GM08714 (cell line): ENCODE results near the gene PRRC2C.

Source experiments
- H3K4me3 ChIP-seq: fragments of 200-500 bp; sonication (Bioruptor generic); 2 replicates; pipeline ENCODE4 v1.5.1; 2014; ENCODE audit warnings: mild to moderate bottlenecking, low read length, inconsistent platforms
- ZNF274 ChIP-seq: IDR thresholded peaks from 2 replicates; pipeline ENCODE4 v1.6.1; 2012; ENCODE audit warnings: mild to moderate bottlenecking, low read depth, low read length

The PRRC2C gene

DNA sequence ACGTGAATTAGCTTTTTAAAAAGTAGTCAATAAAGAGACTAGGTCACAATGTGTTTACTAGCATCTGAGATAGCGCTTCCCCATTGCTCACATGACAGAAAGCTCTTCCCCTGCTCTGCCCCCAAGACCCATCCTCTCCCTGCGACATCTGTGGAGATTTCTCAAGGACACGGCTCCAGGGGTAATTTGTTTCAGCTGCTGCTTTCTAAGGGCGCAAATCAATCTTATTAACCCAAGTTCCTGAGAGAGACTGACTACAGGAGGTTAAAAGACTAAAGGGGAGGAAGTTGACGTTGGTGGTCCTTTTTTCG lies 136.8 kb downstream of the PRRC2C start, which contains the start of gene MYOCOS:
Gene MYOCOS, plus strand, starts transcription at position 92 of the 311 bp plus-strand sequence. CDS start 1,641 bp downstream, outside the sequence.
- H3K4me3 ChIP-seq = no peak within 1 kb of the TSS
- TF ChIP-seq ZNF274 = no peak

- H3K4me3 ChIP-seq = no peak overlapping the region
- TF ChIP-seq ZNF274 = no peak
Observed at GRCh38 chr1:171623651-171624331, 138.5 kb downstream of the PRRC2C start.

- TF ChIP-seq ZNF274 = no peak
- H3K4me3 ChIP-seq = no peak overlapping the region
Observed at GRCh38 chr1:171625225-171625624, 139.9 kb downstream of the PRRC2C start.

DNA sequence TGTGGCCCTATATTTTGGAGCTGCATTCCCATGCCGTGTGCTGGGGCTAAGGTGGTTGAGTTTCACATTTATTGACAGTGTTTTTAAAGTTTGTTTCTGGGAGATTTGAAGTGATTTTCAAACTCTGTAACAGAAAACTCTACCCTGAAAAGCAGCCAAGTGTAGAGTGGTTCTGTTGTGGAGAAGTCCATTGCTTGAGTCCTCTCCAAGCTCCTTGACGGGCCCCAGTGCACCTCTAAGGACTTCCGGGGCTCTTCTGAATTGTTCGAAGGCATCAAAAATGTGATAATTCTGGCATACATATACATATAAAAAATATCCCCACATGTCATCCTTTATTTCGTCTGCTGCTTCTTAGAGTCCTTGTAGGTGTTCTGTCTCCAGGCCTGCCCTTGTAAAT lies 141.7 kb downstream of the PRRC2C start:
- TF ChIP-seq ZNF274 = no peak
- H3K4me3 ChIP-seq = no peak overlapping the region

- H3K4me3 ChIP-seq = no peak overlapping the region
- TF ChIP-seq ZNF274 = no peak
Observed at GRCh38 chr1:171628225-171628624, 142.9 kb downstream of the PRRC2C start.

- no peak for TF ChIP-seq ZNF274
Observed at GRCh38 chr1:171635661-171636060, 150.3 kb downstream of the PRRC2C start.

GRCh38 chr1:171636141-171636540 lies 150.8 kb downstream of the PRRC2C start:
- TF ChIP-seq ZNF274 = no peak
- no peak overlapping the region for H3K4me3 ChIP-seq

More at GRCh38 chr1:171635661-171636060, 150.3 kb downstream of the PRRC2C start:
- no peak overlapping the region for H3K4me3 ChIP-seq

DNA sequence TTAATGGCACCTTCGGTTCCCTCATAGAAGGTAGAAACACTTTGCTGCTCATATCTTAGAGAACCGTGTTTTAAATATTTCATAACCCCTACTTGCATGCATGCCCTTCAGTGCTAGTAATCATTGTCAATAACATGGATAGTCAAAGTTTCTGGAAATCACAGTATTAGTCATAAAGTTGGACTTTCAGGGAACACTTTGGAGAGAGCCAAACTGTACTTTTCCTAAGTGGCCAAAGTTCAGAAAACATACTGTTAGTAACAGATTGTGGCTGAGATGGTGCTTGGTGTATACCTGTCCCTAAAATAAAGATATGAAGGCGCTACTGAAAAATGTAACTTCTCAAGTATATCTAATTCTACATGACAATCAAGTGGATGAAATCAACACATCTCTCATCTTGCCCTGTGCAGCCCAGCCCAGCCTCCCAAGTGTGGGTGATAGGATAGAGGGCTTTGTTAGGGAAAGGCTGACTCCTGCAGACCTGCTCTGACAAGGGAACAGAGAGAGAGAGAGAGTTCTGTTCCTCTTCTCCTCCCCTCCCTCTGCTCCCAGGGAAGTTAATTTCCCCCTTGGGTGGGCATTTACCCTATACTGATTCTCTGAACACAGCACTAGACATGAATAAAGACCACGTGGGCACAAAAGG lies 152.7 kb downstream of the PRRC2C start:
- H3K4me3 ChIP-seq = no peak overlapping the region

GRCh38 chr1:171640225-171640624 lies 154.9 kb downstream of the PRRC2C start:
- no peak overlapping the region for H3K4me3 ChIP-seq
- no peak for TF ChIP-seq ZNF274

More for the DNA sequence above, 152.7 kb downstream of the PRRC2C start:
- TF ChIP-seq ZNF274 = no peak

DNA sequence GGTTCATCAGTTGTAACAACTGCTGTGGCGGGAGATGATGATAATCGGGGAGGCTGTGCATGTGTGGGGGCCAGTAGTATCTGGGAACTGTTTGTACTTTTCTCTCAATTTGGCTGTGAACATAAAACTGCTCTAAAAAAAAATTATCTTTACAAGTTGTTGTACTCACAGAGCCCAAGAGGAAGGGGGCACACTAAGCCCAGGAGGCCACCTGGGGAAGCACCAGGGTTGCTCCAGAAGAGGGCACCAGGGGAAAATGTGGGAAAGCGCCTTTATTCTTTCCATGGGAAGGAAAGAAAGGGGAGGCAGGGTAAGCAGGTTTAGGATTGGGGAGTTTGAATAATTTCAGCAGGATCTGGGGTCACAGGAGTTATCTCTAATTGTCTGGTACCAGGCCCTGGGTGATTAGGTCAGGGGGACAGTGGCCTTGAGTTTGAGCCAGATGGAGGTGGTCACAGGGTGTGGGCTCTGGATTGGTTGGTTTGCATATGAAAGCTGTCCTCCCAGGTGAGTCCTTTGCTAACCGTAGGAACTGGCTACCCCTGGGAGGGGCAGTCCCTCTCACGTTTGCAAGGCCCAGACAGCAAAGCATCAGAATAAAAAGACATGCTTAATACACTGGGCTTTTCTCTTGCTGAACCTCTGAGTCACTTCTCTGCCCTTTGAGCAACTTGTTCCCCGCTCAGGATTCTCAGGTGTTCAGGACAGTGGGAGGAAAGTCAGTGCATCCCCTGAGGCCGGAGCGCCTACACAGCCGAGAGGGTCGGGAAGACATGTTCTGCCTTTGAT lies 155.9 kb downstream of the PRRC2C start:
- H3K4me3 ChIP-seq = no peak overlapping the region
- no peak for TF ChIP-seq ZNF274

GRCh38 chr1:171642197-171642596 lies 156.9 kb downstream of the PRRC2C start:
- H3K4me3 ChIP-seq = no peak overlapping the region
- TF ChIP-seq ZNF274 = no peak
